ENCODE data around the gene SUPT3H. TPM values are rescaled to one million over a fixed set of nuclear protein-coding genes. Genes with fewer than 3 reads are reported as not detected.
"Not testable (repeated sequence)": the region's sequence is repeated elsewhere in the genome, so short reads cannot be mapped to it uniquely, and the experiment has no call there.

Gene SUPT3H
- total and polyA plus RNA-seq, 2 donors (not counting 1 experiment from before 2014, with no cell fraction given) = 5.5 to 12.4 TPM

DNA sequence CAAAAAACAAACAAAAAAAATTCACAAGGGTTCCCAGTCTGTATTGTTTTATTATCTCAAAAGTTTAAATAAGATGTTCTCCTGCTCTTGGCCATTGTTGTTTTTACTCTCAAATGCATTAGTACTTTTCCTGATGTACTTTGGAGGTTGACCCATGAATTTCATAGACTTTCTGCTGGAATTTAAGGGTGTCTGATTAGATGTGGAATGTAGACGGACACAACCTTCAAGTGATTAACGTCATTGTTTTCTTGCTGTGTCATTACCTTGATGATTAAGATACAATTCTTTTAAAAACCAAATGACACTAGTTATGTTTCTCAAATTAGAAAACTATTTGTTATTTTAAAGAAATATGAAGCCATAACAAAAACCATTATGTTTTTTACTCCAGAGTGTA lies 471.0 kb downstream of the SUPT3H start:
- no peaks in the 10 kb centered on the region for H3K9me3 Mint-ChIP-seq (ENCODE audit: insufficient read depth)
- H3K27me3 Mint-ChIP-seq = no peaks in the 10 kb centered on the region
- no peak overlapping the region for H3K27ac Mint-ChIP-seq
- TF ChIP-seq EZH2 (IDR thresholded peaks at IDR 0.05; ENCODE audit: borderline replicate concordance, insufficient read depth, low read depth, low read length, poor library complexity, severe bottlenecking) = no peak
- TF ChIP-seq, protein P1, sequence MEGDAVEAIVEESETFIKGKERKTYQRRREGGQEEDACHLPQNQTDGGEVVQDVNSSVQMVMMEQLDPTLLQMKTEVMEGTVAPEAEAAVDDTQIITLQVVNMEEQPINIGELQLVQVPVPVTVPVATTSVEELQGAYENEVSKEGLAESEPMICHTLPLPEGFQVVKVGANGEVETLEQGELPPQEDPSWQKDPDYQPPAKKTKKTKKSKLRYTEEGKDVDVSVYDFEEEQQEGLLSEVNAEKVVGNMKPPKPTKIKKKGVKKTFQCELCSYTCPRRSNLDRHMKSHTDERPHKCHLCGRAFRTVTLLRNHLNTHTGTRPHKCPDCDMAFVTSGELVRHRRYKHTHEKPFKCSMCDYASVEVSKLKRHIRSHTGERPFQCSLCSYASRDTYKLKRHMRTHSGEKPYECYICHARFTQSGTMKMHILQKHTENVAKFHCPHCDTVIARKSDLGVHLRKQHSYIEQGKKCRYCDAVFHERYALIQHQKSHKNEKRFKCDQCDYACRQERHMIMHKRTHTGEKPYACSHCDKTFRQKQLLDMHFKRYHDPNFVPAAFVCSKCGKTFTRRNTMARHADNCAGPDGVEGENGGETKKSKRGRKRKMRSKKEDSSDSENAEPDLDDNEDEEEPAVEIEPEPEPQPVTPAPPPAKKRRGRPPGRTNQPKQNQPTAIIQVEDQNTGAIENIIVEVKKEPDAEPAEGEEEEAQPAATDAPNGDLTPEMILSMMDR (IDR thresholded peaks at IDR 0.05) = no peak
- intact Hi-C loops (cut with micrococcal nuclease) = no loop called here
- H3K4me1 Mint-ChIP-seq = no peaks in the 10 kb centered on the region
- Histone ChIP-seq H3K36me3 (replicated peaks in 1 of 2; ENCODE audit: control extremely low read depth in 1 of 2, control insufficient read depth in 1 of 2, extremely low read depth in 1 of 2, insufficient read depth in 2 of 2, low read length in 1 of 2) (no peaks in the 10 kb centered on the region), H2AFZ (ENCODE audit: insufficient read depth, low read depth, low read length, poor library complexity, severe bottlenecking) (no peak overlapping the region), H3K4me2 (replicated peaks; ENCODE audit: low read depth, low read length, poor library complexity, severe bottlenecking) (no peak overlapping the region), H3K9ac (ENCODE audit: low read length) (no peak overlapping the region), H3K9me3 (ENCODE audit: control extremely low read depth in 1 of 3, control insufficient read depth in 2 of 3, insufficient read depth in 1 of 3, low read length in 2 of 3) (no peaks in the 10 kb centered on the region), H3K27me3 (replicated peaks in 1 of 4; ENCODE audit: control extremely low read depth in 1 of 4, control insufficient read depth in 3 of 4, insufficient read depth in 4 of 4, low read length in 3 of 4) (no peaks in the 10 kb centered on the region), H3K4me3 (ENCODE audit: control extremely low read depth in 1 of 5, extremely low read depth in 1 of 5, insufficient read depth in 1 of 5, low read depth in 2 of 5, low read length in 4 of 5) (no peak overlapping the region), H4K20me1 (ENCODE audit: control insufficient read depth, insufficient read depth, low read length, poor library complexity, severe bottlenecking) (no peaks in the 10 kb centered on the region), H3K4me1 (ENCODE audit: control insufficient read depth in 2 of 2, insufficient read depth in 2 of 2, low read length in 2 of 2) (no peaks in the 10 kb centered on the region), H3K27ac (ENCODE audit: low read length in 2 of 2) (no peak overlapping the region), H3K79me2 (ENCODE audit: control insufficient read depth, insufficient read depth, low read length) (no peaks in the 10 kb centered on the region)
- ChIA-PET CTCF (no interaction called here), POLR2A (no interaction called here)
- no peak overlapping the region for H3K4me3 Mint-ChIP-seq
- DNase-seq (no peak), ATAC-seq (ENCODE audit: low read depth) (no peak)
- WGBS (ENCODE audit: insufficient coverage) = no CpG with 5 or more reads among the region's 2 CpGs

DNA sequence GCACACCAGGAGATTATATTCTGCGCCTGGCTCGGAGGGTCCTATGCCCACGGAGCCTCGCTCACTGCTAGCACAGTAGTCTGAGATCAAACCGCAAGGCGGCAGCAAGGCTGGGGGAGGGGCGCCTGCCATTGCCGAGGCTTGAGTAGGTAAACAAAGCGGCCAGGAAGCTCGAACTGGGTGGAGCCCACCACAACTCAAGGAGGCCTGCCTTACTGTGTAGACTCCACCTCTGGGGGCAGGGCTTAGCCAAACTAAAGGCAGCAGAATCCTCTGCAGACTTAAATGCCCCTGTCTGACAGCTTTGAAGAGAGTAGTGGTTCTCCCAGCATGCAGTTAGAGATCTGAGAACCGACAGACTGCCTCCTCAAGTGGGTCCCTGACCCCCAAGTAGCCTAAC lies 477.4 kb downstream of the SUPT3H start:
- H3K79me2 ChIP-seq (ENCODE audit: control insufficient read depth, insufficient read depth, low read length); H3K4me3 Mint-ChIP-seq; H3K9me3 ChIP-seq (ENCODE audit: control extremely low read depth in 1 of 3, control insufficient read depth in 2 of 3, insufficient read depth in 1 of 3, low read length in 2 of 3); H3K4me2 ChIP-seq (replicated peaks; ENCODE audit: low read depth, low read length, poor library complexity, severe bottlenecking); ATAC-seq (ENCODE audit: low read depth); H3K9ac ChIP-seq (ENCODE audit: low read length); CTCF ChIA-PET; H3K4me3 ChIP-seq (ENCODE audit: control extremely low read depth in 1 of 5, extremely low read depth in 1 of 5, insufficient read depth in 1 of 5, low read depth in 2 of 5, low read length in 4 of 5); H3K36me3 ChIP-seq (replicated peaks in 1 of 2; ENCODE audit: control extremely low read depth in 1 of 2, control insufficient read depth in 1 of 2, extremely low read depth in 1 of 2, insufficient read depth in 2 of 2, low read length in 1 of 2); DNase-seq; H3K27me3 Mint-ChIP-seq; H3K4me1 Mint-ChIP-seq; H2AFZ ChIP-seq (ENCODE audit: insufficient read depth, low read depth, low read length, poor library complexity, severe bottlenecking); H3K4me1 ChIP-seq (ENCODE audit: control insufficient read depth in 2 of 2, insufficient read depth in 2 of 2, low read length in 2 of 2); intact Hi-C loops (cut with micrococcal nuclease); H3K27me3 ChIP-seq (replicated peaks in 1 of 4; ENCODE audit: control extremely low read depth in 1 of 4, control insufficient read depth in 3 of 4, insufficient read depth in 4 of 4, low read length in 3 of 4); H4K20me1 ChIP-seq (ENCODE audit: control insufficient read depth, insufficient read depth, low read length, poor library complexity, severe bottlenecking); H3K27ac ChIP-seq (ENCODE audit: low read length in 2 of 2); H3K9me3 Mint-ChIP-seq (ENCODE audit: insufficient read depth); POLR2A ChIA-PET; H3K27ac Mint-ChIP-seq: not testable (repeated sequence)
- 92% methylated on average over 10 of the region's 11 CpGs for WGBS (ENCODE audit: insufficient coverage)

Data from B cell (primary cell).